MCF 10A (cell line): ENCODE measurements around the gene DYRK2. TPM values are rescaled to one million over a fixed set of nuclear protein-coding genes. Genes with fewer than 3 reads are reported as not detected.
A peak's percentile ranks its signal among the peaks of the same experiment; 100 is the strongest.

Experiments used
- BruUV-seq: library from RNA; stranded (reverse); fragments of 400-500 nt; replicated peaks from 2 replicates; lab custom pipeline; 2021; lab: Mats Ljungman, UMichigan
- CTCF ChIA-PET: fragments of 300-600 bp; sonication (Branson Sonifier 250); formaldehyde crosslinking; extraction: SDS; loops from one replicate; lab custom pipeline; 2021; ENCODE audit warnings: antibody characterized with exemption, inconsistent platforms; lab: Yijun Ruan, JAX
- POLR2A ChIA-PET: fragments of 300-600, 350-650 bp; sonication (Branson Sonifier 250); formaldehyde crosslinking; extraction: SDS; loops from one replicate; lab custom pipeline; 2020; ENCODE audit warnings: antibody characterized with exemption, inconsistent platforms; lab: Yijun Ruan, JAX
- DNase-seq: peaks from one replicate; pipeline ENCODE4 v3.0.0-alpha.2; 2018; ENCODE audit not compliant: unreplicated experiment
- H3K27ac Mint-ChIP-seq: one replicate; pipeline ENCODE4 v1.8.0; 2022; ENCODE audit warnings: mild to moderate bottlenecking, low read depth, mixed read lengths; ENCODE audit not compliant: unreplicated experiment
- H3K27me3 Mint-ChIP-seq: one replicate; pipeline ENCODE4 v1.8.0; 2022; ENCODE audit warnings: mixed read lengths; ENCODE audit not compliant: insufficient read depth, unreplicated experiment
- H3K36me3 Mint-ChIP-seq: one replicate; pipeline ENCODE4 v1.8.0; 2022; ENCODE audit warnings: mild to moderate bottlenecking, moderate library complexity, mixed read lengths; ENCODE audit not compliant: insufficient read depth, unreplicated experiment
- H3K4me1 Mint-ChIP-seq: one replicate; pipeline ENCODE4 v1.8.0; 2022; ENCODE audit warnings: mixed read lengths; ENCODE audit not compliant: insufficient read depth, unreplicated experiment
- H3K4me3 Mint-ChIP-seq: one replicate; pipeline ENCODE4 v1.8.0; 2022; ENCODE audit warnings: mild to moderate bottlenecking, moderate library complexity, mixed read lengths; ENCODE audit not compliant: unreplicated experiment
- H3K9me3 Mint-ChIP-seq: one replicate; pipeline ENCODE4 v1.8.0; 2022; ENCODE audit warnings: mixed read lengths; ENCODE audit not compliant: unreplicated experiment
- intact Hi-C: fragments of 100-400 bp; cut with micrococcal nuclease; formaldehyde crosslinking; loops from 2 replicates; pipeline ENCODE4 v1.14.1; 2022
- total RNA-seq: library from RNA; stranded (reverse); gene quantifications from 2 replicates; pipeline ENCODE4 v1.2.3, GENCODE V29; 2022
- TF ChIP-seq, protein P1 (sequence below): fragments of 200-600 bp; IDR thresholded peaks from one replicate; pipeline ENCODE4 v1.8.0; 2022; ENCODE audit warnings: antibody characterized with exemption, mild to moderate bottlenecking; ENCODE audit not compliant: unreplicated experiment

DYRK2 gene
- total RNA-seq, 1 experiment from 2014 or later: 24.6 TPM

GRCh38 chr12:67661311-67662021, 12.9 kb downstream of the DYRK2 start:
- TF ChIP-seq, protein P1, sequence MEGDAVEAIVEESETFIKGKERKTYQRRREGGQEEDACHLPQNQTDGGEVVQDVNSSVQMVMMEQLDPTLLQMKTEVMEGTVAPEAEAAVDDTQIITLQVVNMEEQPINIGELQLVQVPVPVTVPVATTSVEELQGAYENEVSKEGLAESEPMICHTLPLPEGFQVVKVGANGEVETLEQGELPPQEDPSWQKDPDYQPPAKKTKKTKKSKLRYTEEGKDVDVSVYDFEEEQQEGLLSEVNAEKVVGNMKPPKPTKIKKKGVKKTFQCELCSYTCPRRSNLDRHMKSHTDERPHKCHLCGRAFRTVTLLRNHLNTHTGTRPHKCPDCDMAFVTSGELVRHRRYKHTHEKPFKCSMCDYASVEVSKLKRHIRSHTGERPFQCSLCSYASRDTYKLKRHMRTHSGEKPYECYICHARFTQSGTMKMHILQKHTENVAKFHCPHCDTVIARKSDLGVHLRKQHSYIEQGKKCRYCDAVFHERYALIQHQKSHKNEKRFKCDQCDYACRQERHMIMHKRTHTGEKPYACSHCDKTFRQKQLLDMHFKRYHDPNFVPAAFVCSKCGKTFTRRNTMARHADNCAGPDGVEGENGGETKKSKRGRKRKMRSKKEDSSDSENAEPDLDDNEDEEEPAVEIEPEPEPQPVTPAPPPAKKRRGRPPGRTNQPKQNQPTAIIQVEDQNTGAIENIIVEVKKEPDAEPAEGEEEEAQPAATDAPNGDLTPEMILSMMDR: no peak
- intact Hi-C loops: no loop called here
- Mint-ChIP-seq H3K36me3 (peaks cover 28% of the 10 kb centered on the region), H3K9me3 (no peaks in the 10 kb centered on the region), H3K27ac (no peak overlapping the region), H3K4me1 (peaks cover 9% of the 10 kb centered on the region), H3K27me3 (no peaks in the 10 kb centered on the region), H3K4me3 (no peak overlapping the region)
- ChIA-PET CTCF (no interaction called here), POLR2A (interaction anchor here (1.1 to 1.4 kb wide), 2 partner anchors 12 to 15 kb away, joined by 4 to 6 read pairs; no protein-coding TSS in a partner anchor)
- no TSS peak for BruUV-seq
- peak; percentile 21 for DNase-seq

DNA sequence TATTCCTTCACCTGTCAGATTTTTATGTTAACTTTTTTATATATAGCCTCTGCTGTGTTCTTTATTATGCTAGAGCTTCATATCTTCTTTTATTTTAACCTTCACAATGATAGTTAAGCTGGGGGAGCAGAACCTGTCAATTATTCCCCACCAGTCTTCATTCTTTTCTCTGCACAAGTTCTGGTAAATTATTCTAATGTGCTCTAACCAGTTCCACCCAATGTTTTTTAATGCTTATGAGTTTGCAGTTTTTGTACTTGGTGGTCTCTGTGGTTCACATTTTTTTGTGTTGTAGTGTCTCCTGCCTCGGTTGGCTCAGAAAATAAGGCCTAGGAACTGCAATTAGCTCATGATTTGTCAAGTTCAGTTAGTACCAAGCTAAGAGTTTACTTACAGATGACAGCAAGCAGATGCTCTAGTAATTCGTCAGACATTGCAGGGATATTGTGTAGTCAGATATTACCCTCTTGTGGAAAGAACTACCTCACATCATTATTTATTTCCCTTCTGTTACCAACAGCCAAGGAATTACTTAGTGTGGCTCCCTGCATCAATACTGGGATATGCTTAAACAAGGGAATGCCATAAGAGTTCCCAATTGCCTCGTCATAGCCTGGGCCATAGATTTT, 14.5 kb downstream of the DYRK2 start:
- Mint-ChIP-seq H3K36me3 (peaks cover 19% of the 10 kb centered on the region), H3K27me3 (no peaks in the 10 kb centered on the region), H3K27ac (no peak overlapping the region), H3K9me3 (no peaks in the 10 kb centered on the region), H3K4me3 (no peak overlapping the region), H3K4me1 (peaks cover 9% of the 10 kb centered on the region)
- POLR2A ChIA-PET: interaction anchor here (0.6 to 0.9 kb wide), 2 partner anchors 13 to 16 kb away, joined by 3 read pairs; no protein-coding TSS in a partner anchor
- DNase-seq: no peak
- intact Hi-C loops: no loop called here
- TF ChIP-seq, protein P1: no peak
- no TSS peak for BruUV-seq
- CTCF ChIA-PET: interaction anchor here (1.0 kb wide), 1 partner anchor 13 kb away, joined by 3 read pairs; no protein-coding TSS in a partner anchor

DNA sequence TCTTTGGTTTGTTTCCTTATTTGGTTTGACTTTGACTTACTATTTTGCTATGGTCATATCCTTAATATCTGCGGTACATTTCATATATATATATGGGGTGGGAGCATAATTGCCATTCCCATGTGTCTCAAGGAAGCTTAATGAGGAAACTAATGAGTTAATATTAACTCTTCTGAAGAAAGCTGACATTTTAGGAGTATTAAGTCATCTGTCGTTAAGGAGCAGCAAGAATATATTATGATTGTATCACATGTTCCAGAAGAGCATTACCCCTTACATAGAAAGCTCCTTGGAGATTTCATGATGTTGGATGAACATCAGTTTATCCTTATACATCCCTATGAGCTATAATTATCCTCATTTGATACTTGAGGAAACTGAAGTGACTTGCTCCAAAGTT, 15.6 kb downstream of the DYRK2 start:
- peaks cover 9% of the 10 kb centered on the region for H3K4me1 Mint-ChIP-seq

More for the DNA sequence above, 15.6 kb downstream of the DYRK2 start:
- no TSS peak for BruUV-seq
- intact Hi-C loops: no loop called here
- ChIA-PET CTCF (interaction anchor here (0.9 to 1.1 kb wide), 2 partner anchors 11 to 16 kb away, joined by 4 read pairs; no protein-coding TSS in a partner anchor), POLR2A (interaction anchor here (0.9 to 1.9 kb wide), 3 partner anchors 11 to 17 kb away, joined by 3 to 7 read pairs (median 4); no protein-coding TSS in a partner anchor)
- Mint-ChIP-seq H3K36me3 (peaks cover 7% of the 10 kb centered on the region), H3K4me3 (no peak overlapping the region), H3K9me3 (no peaks in the 10 kb centered on the region), H3K27ac (no peak overlapping the region), H3K27me3 (no peaks in the 10 kb centered on the region)
- TF ChIP-seq, protein P1: no peak
- DNase-seq: no peak
